ENCODE measurements around the gene SERGEF.

SERGEF gene

DNA sequence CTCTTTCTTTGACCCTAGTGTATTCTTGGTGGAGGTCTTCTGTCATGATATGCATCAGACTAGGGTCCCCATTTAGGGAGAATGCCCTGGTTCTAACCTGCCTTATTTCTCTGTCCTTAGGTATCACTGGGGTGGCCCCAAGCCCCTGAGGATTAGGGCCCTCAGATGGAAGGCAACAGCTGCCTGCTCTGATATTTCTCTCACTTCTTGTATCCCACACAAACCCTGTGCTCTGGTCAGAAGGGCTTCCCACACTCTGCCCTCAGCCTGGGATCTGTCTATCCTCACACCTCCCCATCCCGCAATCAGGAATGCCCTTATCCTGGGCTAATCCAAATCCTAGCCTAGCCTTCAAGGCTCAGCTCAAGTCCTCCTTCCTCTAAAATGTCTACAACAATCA, 202.8 kb downstream of the SERGEF start:
- DNase-seq = no peak

DNA sequence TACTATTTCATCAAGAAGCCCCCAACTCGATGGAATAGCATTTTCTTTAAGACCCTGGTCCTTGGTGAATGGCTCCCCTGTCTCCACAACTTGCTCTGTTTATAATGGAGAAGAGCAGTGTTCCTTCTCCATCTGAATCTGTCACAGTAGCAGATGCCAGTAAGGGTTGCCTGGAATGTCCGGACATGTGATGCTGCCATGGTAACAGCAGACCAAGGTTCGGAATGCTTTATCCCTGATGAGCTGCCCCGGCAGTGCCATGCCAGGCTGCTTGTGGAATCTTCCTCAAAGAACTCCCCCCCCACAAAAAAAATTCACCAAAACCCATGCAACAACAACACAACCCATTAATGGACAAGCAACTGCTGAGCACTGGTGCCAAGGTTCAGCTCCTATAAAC, 205.8 kb downstream of the SERGEF start:
- DNase-seq = no peak

DNA sequence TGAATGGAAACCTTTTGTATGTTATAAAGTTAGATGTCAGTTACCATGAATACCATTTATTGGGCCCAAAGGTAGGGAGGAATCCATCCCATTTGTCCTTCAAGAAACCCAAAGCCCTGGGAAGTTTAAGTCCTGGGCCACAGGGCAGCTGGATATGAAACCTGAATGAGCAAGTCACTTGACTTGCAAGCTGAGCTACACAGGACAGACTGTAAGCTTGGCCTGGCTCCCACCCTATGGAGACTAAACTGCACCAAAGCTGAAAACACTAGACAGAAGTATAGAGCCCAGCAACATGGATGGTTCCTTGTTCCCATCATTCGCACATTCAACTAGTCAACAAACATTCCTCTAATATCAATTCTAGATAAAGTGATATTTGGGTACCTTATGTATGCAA, 207.0 kb downstream of the SERGEF start:
- DNase-seq = no peak

DNA sequence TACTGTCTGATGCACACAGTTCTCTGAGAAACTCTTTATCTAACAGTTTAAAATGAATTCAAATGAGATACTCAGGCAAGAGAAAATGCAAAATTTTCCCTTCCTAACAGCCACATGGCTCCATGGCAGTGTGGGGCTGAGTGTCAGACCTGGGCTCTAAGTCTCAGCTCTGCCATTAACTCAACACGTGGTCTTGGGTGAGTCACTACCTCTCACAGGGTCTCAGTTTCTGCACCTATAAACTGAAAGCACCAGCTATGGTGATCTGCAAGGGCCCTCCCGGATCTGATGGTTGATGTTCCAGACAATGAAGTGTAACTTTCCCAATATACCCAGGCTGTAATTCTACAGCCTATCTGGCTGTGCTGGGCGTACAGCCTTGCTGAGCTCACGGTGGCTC, 207.8 kb downstream of the SERGEF start:
- DNase-seq = no peak

DNA sequence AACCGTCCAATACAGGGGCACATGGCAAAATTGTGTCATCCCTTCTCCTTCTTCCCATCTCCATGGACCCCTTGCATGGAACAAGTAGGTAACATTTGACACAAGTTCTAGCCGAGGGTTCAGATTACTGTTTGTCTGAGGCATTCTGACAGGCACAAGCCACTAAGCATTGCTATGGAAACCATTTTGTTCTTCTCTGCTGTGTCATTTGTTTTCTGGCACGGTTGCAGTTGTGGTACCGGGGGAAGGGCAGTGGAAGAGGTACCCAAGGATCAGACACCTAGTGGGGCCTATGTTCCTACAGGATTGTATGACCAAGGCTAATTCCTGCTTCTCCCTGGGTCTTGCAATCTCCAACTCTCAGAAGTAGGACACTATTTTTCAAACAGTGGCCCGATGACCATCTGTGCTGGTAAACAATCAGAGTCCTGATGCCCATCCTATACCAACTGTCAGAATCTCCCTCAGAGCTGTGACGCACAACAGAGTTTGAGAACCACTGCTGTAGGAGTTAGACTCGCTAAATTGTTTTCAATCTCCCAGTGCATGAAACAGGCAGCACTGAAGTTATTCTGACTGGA, 209.0 kb downstream of the SERGEF start:
- DNase-seq = no peak

DNA sequence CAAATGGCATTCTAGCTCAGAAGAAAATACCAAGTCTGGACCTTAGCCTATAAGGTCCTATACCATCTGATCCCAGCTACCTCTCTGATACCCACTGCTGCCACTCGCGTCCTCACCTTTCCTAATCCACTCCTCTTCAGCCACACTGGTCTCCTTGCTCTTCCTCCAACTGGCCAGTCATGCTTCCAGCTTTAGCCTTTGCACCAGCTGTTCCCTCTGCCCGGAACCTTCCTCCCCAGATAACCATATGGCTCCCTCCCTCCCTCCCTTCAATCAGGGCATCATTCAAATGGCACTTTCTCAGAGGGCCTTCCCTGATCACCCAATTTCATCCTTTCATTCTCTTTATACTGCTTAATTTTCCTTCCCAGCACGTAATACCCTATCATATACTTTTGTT, 210.4 kb downstream of the SERGEF start:
- DNase-seq = no peak

DNA sequence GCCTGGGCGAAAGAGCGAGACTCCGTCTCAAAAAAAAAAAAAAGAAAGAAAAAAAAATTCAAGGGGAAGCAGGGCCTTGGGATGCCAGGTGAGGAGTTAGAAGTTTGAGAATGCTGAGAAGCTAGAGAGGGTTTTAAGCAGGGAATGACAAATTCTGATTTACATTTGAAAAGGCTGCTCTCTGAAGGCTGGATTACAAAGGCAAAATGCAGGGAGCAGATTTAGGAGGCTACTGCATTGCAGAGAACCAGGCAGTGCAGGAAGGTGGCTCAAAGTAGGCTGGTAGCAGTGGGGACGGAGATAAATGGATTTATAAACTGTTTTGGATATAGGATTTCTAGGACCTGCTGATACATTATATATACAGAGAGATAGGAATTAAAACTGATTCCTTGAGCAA, 211.7 kb downstream of the SERGEF start:
- DNase-seq = no peak

DNA sequence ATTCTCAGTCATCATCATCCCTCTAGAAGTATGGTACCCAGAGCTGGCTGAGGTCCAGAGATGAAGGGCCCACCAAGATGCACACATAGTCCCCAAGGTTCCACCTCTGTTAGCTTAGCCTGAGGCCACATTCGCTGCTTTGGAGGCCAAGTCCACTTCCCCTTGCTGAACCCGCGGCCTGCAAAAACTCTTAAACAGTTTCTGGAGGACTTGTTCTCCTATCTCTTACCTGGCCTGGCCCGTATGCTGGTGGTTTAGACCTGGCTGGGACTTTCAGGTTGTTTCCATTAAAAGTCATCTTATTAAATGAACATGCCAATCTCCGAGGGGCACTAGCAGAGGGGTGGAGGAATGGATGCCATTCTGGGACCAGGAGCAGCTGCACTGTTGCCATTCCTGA, 213.7 kb downstream of the SERGEF start:
- DNase-seq = no peak

DNA sequence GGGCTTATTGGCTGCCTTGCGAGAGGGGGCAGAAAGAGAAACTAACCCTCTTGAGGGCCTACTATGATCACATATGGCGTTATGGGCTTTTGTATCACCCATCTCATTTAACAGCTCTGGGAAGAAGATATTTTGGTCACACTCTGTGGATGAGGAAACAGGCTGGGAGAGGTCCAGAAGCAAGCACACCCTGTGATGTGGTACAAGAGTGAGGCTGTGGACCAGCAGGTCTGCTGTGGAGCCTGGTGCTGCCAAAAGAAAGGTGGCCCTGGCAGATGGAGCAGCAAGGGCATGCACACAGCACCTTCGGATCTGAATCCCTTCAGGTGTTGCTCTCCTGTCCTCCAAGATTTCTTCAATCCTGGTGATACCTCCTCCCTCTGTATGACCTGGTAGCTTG, 214.1 kb downstream of the SERGEF start:
- DNase-seq = no peak

DNA sequence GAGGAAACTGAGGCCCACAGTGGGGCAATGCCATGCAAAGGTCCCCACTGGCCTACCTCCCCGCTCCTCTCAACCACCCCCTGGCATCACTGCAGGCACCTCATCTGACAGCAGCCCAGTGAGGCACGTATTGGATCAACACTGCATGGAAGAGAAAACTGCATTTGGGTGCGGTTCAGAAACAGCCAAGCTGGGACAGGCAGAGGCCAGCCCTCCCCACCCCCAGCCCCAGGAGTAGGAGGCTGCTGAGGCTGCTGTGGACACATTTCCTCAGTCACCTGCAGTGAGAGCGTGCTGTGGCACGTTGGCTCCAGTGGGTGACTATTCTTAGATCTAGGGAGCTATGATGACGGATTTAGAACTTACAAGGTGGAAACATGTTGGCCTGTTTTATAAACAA, 214.6 kb downstream of the SERGEF start:
- DNase-seq = no peak

DNA sequence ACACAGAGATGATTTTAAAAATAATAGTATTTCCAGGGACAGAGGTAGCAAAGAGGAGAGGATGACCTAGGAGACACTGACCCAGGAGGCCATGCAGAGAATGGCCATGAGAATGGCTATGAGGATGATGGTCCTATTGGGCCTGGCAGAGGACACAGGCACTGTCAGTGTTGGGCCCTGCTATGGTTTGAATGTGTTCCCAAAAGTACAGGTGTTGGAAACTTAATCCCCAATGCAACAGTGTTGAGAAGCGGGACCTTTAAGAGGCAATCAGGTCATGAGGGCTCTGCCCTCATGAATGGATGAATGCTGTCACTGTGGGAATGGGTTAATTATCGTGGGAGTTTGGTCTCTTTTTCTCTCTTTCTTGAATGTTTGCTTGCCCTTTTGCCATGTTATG, 216.7 kb downstream of the SERGEF start:
- no peak for DNase-seq

DNA sequence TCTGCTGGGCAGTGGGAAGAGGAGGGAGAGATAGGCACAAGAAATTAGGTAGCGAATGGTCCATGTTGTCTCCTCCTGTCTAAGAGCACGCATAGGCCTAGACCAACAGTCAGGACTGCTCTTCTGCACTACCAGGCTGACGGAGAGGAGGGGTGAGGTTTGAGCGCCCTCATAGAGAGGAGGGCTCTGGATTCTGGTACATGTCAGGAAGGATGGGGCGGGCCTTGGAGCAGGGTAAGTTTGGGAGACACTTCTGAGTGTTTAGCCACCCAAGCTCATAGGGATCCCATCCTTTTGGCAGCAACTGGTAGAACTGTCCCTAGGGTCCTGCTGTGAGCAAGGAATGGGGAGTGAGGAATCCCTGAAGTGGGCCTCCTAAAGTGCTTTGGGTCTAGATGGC, 217.9 kb downstream of the SERGEF start:
- DNase-seq = no peak

DNA sequence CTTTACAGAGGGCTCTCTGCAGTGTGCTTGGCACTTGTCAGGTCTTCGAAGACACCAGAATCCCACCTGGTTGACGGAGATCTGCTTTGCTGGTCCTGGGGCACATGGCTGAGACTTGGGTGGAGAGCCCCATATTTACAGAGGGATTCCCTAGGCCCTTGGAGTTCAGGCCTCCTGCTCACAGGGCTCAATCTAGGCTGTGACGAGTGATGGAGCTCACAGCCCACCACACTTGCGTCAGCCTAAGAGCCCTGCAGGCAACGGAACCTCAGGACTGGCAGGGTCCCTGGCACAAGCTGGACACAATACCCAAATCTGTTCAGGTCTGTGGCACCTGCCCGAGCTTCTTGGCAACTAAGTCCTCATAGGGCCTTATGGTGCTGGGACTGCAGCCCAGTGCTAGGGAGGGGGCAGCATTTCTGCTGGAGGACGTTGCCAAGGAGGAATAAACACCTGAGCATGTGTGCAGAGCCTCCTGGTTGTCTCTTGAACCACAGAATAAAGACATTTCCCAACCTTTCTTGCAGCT, 219.1 kb downstream of the SERGEF start:
- DNase-seq = no peak

DNA sequence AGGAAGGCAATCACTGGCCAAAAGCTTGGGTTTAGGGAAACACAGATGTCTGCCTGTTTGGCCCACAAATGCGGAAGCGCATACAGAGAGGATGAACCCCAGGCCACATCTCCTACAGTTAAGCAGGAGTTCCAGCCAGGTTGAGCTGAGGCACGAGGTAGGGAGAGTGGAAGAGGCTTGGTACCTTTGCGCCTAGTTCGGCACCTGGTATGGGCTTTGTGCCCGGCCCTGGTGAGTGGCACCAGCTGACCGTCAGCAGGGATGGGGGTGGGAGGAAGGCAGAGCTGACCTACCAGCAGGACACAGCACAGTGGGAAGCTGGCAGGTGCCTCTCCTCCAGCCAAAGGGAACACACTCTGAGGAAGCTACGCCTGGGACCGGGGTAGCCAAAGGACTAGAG, 220.7 kb downstream of the SERGEF start:
- DNase-seq = no peak

DNA sequence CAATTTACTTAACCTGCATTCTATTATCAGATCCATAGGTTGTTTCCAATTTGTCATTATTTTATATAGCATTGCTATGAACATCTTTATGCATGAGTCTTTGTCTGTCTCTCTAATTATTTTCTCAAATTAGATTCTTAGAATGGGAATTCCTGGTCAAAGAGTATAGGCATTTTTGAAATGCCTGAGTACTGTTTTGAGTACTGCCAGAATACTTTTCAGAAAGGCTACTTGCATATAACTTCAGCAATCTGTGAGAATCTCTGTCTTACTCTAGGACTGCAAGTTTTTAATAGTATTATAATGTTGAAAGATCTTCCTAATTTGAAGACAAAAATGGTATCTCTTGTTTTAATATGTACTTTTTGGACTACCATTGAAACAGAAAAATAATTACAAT, 221.7 kb downstream of the SERGEF start:
- DNase-seq = no peak

DNA sequence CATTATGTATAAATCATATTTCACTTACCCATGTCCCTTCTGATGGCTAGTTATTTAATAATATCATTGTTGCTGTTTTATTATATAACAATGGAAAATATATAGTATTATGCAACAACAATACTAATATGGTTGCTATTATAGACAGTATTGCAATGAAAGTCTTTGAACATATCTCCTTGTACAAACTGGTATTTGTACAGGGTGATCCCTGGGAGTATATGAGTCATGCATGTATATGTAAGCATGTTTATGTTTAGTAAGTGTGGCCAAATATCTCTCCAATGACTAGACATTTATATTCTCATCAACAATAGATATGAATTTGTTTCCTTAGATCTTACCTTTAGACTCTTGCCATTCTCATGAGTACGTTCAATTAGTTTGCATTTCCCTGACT, 222.4 kb downstream of the SERGEF start:
- DNase-seq = no peak

DNA sequence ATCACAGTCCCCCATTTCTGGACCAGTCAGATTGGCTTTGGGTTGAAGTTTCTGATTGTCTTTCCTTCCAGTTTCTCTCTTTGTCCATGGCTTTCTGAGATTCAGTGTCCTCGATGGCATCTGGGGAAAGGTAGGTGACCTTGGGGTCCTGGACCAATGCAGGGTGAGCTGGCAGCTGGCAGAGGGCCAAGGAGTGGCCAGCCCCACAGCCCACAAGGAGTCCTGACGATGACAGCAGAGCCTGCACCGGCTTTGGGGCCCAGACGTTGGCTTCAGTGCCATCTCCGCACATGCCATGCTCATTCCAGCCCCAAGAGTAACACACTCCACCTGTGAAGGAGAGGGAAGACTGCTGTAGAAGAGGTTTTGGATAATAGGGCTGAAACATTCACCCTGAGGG, 224.8 kb downstream of the SERGEF start:
- DNase-seq = no peak

DNA sequence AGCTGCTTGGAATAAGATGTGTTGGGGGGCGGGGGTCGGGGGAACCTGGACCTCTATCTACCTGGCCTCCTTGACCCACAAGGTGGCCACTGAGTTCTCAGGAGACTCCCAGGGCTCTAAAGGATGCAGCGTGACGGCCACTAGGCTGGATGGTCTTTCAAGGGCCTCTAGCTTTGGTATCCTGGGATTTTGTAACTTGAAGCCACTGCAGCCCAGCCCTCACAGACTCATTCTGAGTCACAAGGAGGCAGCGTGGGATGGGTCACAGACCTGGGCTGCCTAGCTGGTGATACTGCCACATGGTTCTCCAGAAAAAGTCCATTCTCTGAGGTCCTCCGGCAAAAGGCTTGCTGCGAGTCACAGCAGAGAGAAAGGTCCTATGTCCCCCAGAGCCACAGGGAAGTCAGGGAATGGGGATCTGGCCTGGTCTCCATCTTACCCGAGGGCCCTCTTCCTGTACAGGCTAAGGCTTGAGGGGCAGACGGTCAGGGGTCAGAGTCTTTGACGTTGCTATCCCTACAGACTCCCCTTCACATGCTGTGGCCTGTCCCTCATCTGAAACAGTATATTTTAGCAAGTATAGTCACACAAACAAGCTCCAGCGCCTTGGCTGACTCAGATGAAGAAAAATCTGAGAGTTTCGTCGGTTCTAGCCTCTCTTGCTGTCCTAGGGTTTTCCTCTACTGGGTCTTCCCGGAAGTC, 225.9 kb downstream of the SERGEF start:
- no peak for DNase-seq

DNA sequence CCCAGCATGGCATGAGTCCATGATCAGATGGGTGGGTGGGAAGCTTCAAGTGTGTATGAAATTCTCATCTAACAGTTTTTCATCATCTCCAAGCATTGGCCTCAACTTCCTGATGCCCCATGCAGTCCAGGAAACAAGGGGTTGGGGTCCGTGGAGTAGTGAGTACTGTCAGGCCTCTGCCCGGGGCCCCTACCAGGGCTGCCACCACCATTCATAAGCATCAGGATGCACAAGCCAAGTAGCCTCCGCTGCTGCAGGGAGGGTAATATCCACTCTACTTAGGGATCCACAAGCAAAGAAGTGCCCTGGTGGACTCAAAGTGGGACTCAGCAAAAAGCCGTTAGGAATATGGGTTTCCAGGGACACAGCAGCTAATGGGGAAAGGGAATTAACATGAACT, 229.0 kb downstream of the SERGEF start:
- DNase-seq = no peak

DNA sequence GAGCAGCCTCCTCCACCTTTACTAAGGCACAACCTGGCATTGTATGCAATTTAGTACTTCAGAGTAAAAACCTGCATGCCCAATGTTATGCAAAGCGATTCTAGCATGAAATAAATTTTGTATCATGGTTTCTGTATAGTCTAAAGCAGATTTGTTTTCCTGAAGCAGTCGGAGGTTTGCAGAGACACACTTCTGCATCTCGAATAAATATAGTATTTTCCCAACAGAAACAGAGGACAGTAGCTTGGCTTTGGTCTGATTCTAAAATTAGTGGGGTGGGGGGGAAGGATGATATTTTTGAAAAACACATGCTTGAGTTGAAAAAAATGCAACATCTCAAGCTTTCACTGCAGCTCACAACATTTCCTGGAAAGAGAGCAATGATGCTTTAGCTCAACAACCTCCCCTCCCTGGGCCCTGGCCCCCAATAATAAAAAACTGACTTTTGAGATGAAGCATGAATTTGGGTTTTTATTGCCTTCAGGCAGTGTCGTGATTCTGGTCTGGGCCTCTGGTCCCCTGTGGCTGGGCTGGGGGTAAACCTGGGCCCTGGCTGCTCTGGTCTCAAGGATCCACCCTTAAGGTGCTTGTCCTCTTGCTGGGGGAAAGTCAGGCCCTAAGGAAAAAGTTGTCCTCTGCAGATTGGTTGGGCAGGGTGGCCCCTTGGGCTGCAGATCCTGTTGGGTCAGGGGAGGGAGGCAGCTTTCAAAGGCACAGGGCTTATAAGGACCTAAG, 230.1 kb downstream of the SERGEF start:
- no peak for DNase-seq

DNA sequence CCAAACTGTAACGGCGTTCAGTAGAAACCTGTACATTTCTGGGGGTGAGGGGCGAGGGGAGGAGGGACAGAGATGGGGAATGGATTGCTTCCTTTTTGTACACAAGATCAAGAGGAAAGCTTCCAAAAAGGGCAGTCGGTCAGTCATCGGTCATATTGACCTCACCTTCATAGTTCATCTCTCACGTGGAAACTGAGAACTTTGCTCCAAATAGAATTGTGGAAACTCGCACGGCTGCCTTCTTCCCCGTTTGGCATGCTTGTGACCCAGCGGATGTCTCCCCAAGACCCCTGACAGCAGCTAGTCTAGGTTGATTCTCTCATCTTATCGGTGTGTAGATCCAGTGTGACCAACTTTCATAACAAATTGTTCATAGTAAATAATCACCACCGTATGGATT, 230.7 kb downstream of the SERGEF start:
- DNase-seq = no peak

DNA sequence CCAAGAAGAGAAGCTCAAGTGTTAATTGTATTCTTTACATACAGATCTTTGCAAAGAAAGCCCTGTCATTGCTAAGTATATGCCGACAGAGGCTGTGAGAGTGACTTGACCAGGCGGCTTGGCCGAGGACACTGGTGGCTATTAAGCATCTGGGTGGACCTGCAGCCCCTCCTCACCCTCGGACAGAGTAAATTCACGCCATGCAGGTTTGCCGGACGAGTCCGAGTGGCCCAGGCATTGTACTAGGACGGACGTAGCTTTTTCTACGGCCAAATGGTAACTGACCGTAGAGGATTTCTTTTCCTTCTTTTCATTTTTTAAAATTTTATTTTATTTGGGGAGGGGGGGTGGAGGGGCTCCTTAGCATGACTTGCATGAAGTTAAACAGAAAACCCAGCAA, 231.2 kb downstream of the SERGEF start:
- no peak for DNase-seq

DNA sequence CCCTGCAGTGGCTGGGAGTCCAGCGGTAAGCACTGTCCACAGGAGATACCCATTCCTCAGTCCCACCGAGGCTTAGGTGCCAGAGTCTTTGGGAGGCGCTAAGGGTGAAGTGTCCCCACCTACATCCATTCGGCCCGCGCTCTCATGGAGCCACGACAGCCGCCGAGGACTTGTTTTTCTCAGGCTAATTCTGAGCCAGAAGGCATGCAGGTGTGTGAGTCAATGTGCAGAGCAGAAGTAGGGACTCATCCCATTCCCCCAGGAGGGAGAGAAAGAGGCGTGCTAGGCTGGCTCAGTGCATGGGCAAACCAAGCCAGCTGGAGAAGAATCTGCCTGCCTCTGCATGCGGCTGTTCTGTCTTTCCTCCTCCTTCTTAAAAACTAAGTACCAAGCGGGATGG, 231.6 kb downstream of the SERGEF start:
- DNase-seq = no peak

DNA sequence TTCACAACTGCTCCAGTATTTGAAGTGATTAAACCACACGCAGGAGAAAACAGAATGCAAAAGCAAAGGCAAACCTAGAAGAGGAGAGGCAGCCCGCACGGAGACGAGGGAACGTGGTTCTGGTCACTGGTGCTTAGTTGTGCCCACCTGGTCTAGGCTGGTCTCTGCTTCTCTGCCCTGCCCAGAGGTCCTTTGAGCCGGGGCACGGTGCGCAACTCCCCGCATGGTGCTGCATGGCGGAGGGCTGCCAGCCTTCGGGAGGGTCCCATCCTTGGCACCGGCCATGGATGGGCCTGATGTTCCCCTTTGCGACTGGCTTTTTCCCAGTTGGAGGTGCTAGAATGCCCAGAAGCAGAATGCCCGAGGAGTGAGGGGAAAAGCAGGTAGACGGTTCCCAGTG, 232.2 kb downstream of the SERGEF start:
- no peak for DNase-seq
